HFF-Myc (cell line): ENCODE measurements around the gene CFHR2.
"Not testable (repeated sequence)": the region's sequence is repeated elsewhere in the genome, so short reads cannot be mapped to it uniquely, and the experiment has no call there.

ENCODE experiments used
- DNase-seq: peaks from one replicate; pipeline ENCODE4 v3.0.0-alpha.2; 2011; ENCODE audit warnings: low read depth; ENCODE audit errors: extremely low read depth
- H3K4me3 ChIP-seq: replicated peaks from 2 replicates; pipeline ENCODE4 v1.5.1; 2011; ENCODE audit warnings: low read depth, mild to moderate bottlenecking, control low read depth, low read length
- CTCF ChIP-seq: IDR thresholded peaks from 2 replicates; pipeline ENCODE4 v1.5.1; 2012; ENCODE audit warnings: mild to moderate bottlenecking, low read depth, low read length, control low read depth; ENCODE audit errors: missing control alignments

The CFHR2 gene

GRCh38 chr1:196943568-196943967 lies at the start of gene CFHR2:
Gene CFHR2 (plus strand): TSS chr1:196943738. CDS start chr1:196943881, 143 bp downstream.
- not testable (repeated sequence) for DNase-seq, H3K4me3 ChIP-seq

- TF ChIP-seq CTCF, result no peak
Observed at GRCh38 chr1:196896355-196896754, 47.2 kb upstream of the CFHR2 start.

GRCh38 chr1:196897158-196897828 lies 46.2 kb upstream of the CFHR2 start:
- no peak for TF ChIP-seq CTCF
- no peak overlapping the region for H3K4me3 ChIP-seq
- no peak for DNase-seq

More at GRCh38 chr1:196896355-196896754, 47.2 kb upstream of the CFHR2 start:
- DNase-seq, result no peak
- no peak overlapping the region for H3K4me3 ChIP-seq

- no peak for TF ChIP-seq CTCF
- no peak for DNase-seq
- no peak overlapping the region for H3K4me3 ChIP-seq
Observed at GRCh38 chr1:196902344-196902743, 41.2 kb upstream of the CFHR2 start.

GRCh38 chr1:196910215-196910614 lies 33.3 kb upstream of the CFHR2 start:
- no peak for TF ChIP-seq CTCF
- DNase-seq, result no peak
- no peak overlapping the region for H3K4me3 ChIP-seq

GRCh38 chr1:196912283-196912682 lies 31.3 kb upstream of the CFHR2 start:
- H3K4me3 ChIP-seq, DNase-seq: not testable (repeated sequence)

- not testable (repeated sequence) for DNase-seq
Observed at GRCh38 chr1:196926839-196927238, 16.7 kb upstream of the CFHR2 start.

GRCh38 chr1:196932853-196933252 lies 10.7 kb upstream of the CFHR2 start:
- DNase-seq, H3K4me3 ChIP-seq: not testable (repeated sequence)

More at GRCh38 chr1:196926839-196927238, 16.7 kb upstream of the CFHR2 start:
- H3K4me3 ChIP-seq, result not testable (repeated sequence)

- no peak overlapping the region for H3K4me3 ChIP-seq
- DNase-seq, result no peak
- no peak for TF ChIP-seq CTCF
Observed at GRCh38 chr1:196933531-196934189, 9.9 kb upstream of the CFHR2 start.

GRCh38 chr1:196941474-196941873 lies 2.1 kb upstream of the CFHR2 start:
- H3K4me3 ChIP-seq, DNase-seq: not testable (repeated sequence)
